Prostate gland (tissue), 2 donors: Measurements from ENCODE around the gene PAK4. TPM values are rescaled to one million over a fixed set of nuclear protein-coding genes. Genes with fewer than 3 reads are reported as not detected.

Source experiments
- DNase-seq: peaks from one replicate; pipeline ENCODE4 v3.0.0-alpha.2; 2019; ENCODE audit warnings: low spot score
- H3K27ac ChIP-seq, 2 donors: fragments of 200-600 bp; sonication (generic); 2 replicates each; pipeline ENCODE4 v1.5.1; 2017 to 2019
- H3K27me3 ChIP-seq: fragments of 200-600 bp; sonication (generic); replicated peaks from 2 replicates; pipeline ENCODE4 v1.5.1; 2019; ENCODE audit not compliant: insufficient read depth
- H3K36me3 ChIP-seq, 2 donors: fragments of 200-600 bp; sonication (generic); 1 replicate in 1 of 2; 2 replicates in 1 of 2; pipeline versions ENCODE4 v1.5.1 to v1.8.1; 2017 to 2019
- H3K4me1 ChIP-seq: fragments of 200-600 bp; sonication (generic); replicated peaks from 2 replicates; pipeline ENCODE4 v1.5.1; 2019
- H3K4me3 ChIP-seq, 2 donors: fragments of 200-600 bp; sonication (generic); 2 replicates each; pipeline ENCODE4 v1.5.1; 2017 to 2019
- H3K9me3 ChIP-seq: fragments of 200-600 bp; sonication (generic); 2 replicates; pipeline ENCODE4 v1.5.1; 2017
- CTCF ChIP-seq, 4 experiments: fragments of 200-600 bp in 2 of 4; fragments of 450-650 bp in 2 of 4; sonication (generic) in 2 of 4; IDR thresholded peaks; 1 replicate in 3 of 4; 2 replicates in 1 of 4; pipeline ENCODE4 v1.5.1; 2016 to 2019; ENCODE audit warnings: antibody characterized with exemption in 4 of 4, mild to moderate bottlenecking in 2 of 4, moderate library complexity in 2 of 4
- POLR2A ChIP-seq: fragments of 450-650 bp; IDR thresholded peaks from one replicate; pipeline ENCODE4 v1.6.1; 2016; ENCODE audit warnings: antibody characterized with exemption, mild to moderate bottlenecking
- POLR2AphosphoS5 ChIP-seq: sonication (generic); formaldehyde crosslinking; IDR thresholded peaks from one replicate; pipeline ENCODE4 v1.6.1; 2017; ENCODE audit warnings: antibody characterized with exemption
- WGBS: methylation state at CpG from one replicate; pipeline ENCODE4 v1.1.5; 2018; 5-methylcytosine and 5-hydroxymethylcytosine counted together
- intact Hi-C: fragments of 100-400 bp; cut with DNase I; formaldehyde crosslinking; loops from one replicate; pipeline ENCODE4 v1.14.2; 2022
- total RNA-seq, 2 donors: library from RNA; depleted of rRNA; stranded (reverse); fragments of >200 nt; gene quantifications; one replicate each; pipeline ENCODE4 v1.1.0, GENCODE V29; 2016

Gene PAK4
- total RNA-seq, 2 donors from 2014 or later: 111 to 123 TPM

GRCh38 chr19:39145180-39145953, 19.8 kb downstream of the PAK4 start:
- Histone ChIP-seq H3K9me3 (no peaks in the 10 kb centered on the region), H3K4me3 (peak overlapping the region in 1 of 2 donors; percentile 2), H3K36me3 (no peaks in the 10 kb centered on the region), H3K27me3 (no peaks in the 10 kb centered on the region), H3K4me1 (peaks cover 28% of the 10 kb centered on the region), H3K27ac (peak overlapping the region; percentile 80 to 88)
- peak; percentile 64 for DNase-seq
- WGBS: 11% methylated on average over 26 of the region's 26 CpGs
- TF ChIP-seq POLR2A (no peak), POLR2AphosphoS5 (no peak), CTCF (IDR thresholded peaks at IDR 0.05) (peak in 2 of 4 experiments; percentile 26 to 39)
- intact Hi-C loops: no loop called here

GRCh38 chr19:39146091-39146490, 20.5 kb downstream of the PAK4 start:
- H3K9me3 ChIP-seq: no peaks in the 10 kb centered on the region
- H3K4me1 ChIP-seq: peaks cover 28% of the 10 kb centered on the region
- H3K27ac ChIP-seq: peak overlapping the region; percentile 80 to 88
- TF ChIP-seq POLR2A (no peak), POLR2AphosphoS5 (no peak)
- 94% methylated on average over 1 of the region's 1 CpG for WGBS
- intact Hi-C loops: no loop called here
- no peaks in the 10 kb centered on the region for H3K27me3 ChIP-seq
- DNase-seq: no peak
- no peak overlapping the region for H3K4me3 ChIP-seq
- H3K36me3 ChIP-seq: no peaks in the 10 kb centered on the region

GRCh38 chr19:39146686-39147450, 21.3 kb downstream of the PAK4 start:
- H3K4me1 ChIP-seq: peaks cover 27% of the 10 kb centered on the region

GRCh38 chr19:39147480-39147879, 21.9 kb downstream of the PAK4 start:
- TF ChIP-seq CTCF (IDR thresholded peaks at IDR 0.05): no peak
- TF ChIP-seq POLR2A: no peak
- no peak for TF ChIP-seq POLR2AphosphoS5
- H3K27ac ChIP-seq: no peak overlapping the region
- 94% methylated on average over 3 of the region's 3 CpGs for WGBS
- DNase-seq: no peak
- no peaks in the 10 kb centered on the region for H3K9me3 ChIP-seq
- no peaks in the 10 kb centered on the region for H3K36me3 ChIP-seq
- H3K4me3 ChIP-seq: no peak overlapping the region
- no peaks in the 10 kb centered on the region for H3K27me3 ChIP-seq
- H3K4me1 ChIP-seq: peaks cover 22% of the 10 kb centered on the region
- intact Hi-C loops: no loop called here

More at GRCh38 chr19:39146686-39147450, 21.3 kb downstream of the PAK4 start:
- H3K36me3 ChIP-seq: no peaks in the 10 kb centered on the region
- TF ChIP-seq CTCF (IDR thresholded peaks at IDR 0.05) (no peak), POLR2AphosphoS5 (no peak), POLR2A (no peak)
- 84% methylated on average over 7 of the region's 7 CpGs for WGBS
- H3K27ac ChIP-seq: peak overlapping the region; percentile 80 to 88
- intact Hi-C loops: no loop called here
- H3K4me3 ChIP-seq: no peak overlapping the region
- no peaks in the 10 kb centered on the region for H3K9me3 ChIP-seq
- DNase-seq: no peak
- H3K27me3 ChIP-seq: no peaks in the 10 kb centered on the region

GRCh38 chr19:39148939-39149529, 23.4 kb downstream of the PAK4 start:
- WGBS: 95% methylated on average over 10 of the region's 10 CpGs
- H3K27me3 ChIP-seq: no peaks in the 10 kb centered on the region
- H3K27ac ChIP-seq: peak overlapping the region in 1 of 2 donors; percentile 42
- H3K4me3 ChIP-seq: no peak overlapping the region
- H3K9me3 ChIP-seq: no peaks in the 10 kb centered on the region
- TF ChIP-seq CTCF (IDR thresholded peaks at IDR 0.05) (no peak), POLR2A (no peak), POLR2AphosphoS5 (no peak)
- H3K4me1 ChIP-seq: peaks cover 24% of the 10 kb centered on the region
- H3K36me3 ChIP-seq: no peaks in the 10 kb centered on the region
- DNase-seq: no peak
- intact Hi-C loops: no loop called here
